HepG2 (cell line): ENCODE results near the gene ZNF23. TPM values are rescaled to one million over a fixed set of nuclear protein-coding genes. Genes with fewer than 3 reads are reported as not detected.

Experiments used
- BRCA1 ChIP-seq: sonication (generic); formaldehyde crosslinking; IDR thresholded peaks from 2 replicates; pipeline ENCODE4 v1.4.0; 2020; ENCODE audit warnings: missing genetic modification reagents
- CBFB ChIP-seq: sonication (generic); formaldehyde crosslinking; IDR thresholded peaks from 2 replicates; pipeline ENCODE4 v1.4.0; 2020; ENCODE audit warnings: missing genetic modification reagents
- CENPX ChIP-seq: sonication (generic); formaldehyde crosslinking; IDR thresholded peaks from 2 replicates; pipeline ENCODE4 v1.9.0; 2021; ENCODE audit warnings: mild to moderate bottlenecking, missing genetic modification reagents, moderate library complexity
- LCORL ChIP-seq, 2 experiments: fragments of 450-650 bp in 1 of 2; sonication (generic) in 1 of 2; formaldehyde crosslinking in 1 of 2; IDR thresholded peaks; 2 replicates each; pipeline versions ENCODE4 v1.5.0 to v1.6.1; 2017 to 2020; ENCODE audit warnings: antibody characterized with exemption in 1 of 2, missing genetic modification reagents in 1 of 2
- NFE2L2 ChIP-seq: fragments of 150-350 bp; IDR thresholded peaks from 2 replicates; pipeline ENCODE4 v1.6.1; 2014; ENCODE audit warnings: low read length
- NKX3-1 ChIP-seq: sonication (generic); formaldehyde crosslinking; IDR thresholded peaks from 2 replicates; pipeline ENCODE4 v1.5.0; 2020; ENCODE audit warnings: missing genetic modification reagents
- NR1H2 ChIP-seq: sonication (generic); formaldehyde crosslinking; IDR thresholded peaks from 2 replicates; pipeline ENCODE4 v1.8.1; 2022; ENCODE audit warnings: low read depth, missing genetic modification reagents, borderline replicate concordance
- PPARG ChIP-seq: conservative IDR thresholded peaks from 2 replicates; pipeline ENCODE4 v1.6.1; 2016; ENCODE audit warnings: missing biosample characterization, missing genetic modification reagents
- RBFOX2 ChIP-seq: fragments of 200-400 bp; formaldehyde crosslinking; IDR thresholded peaks from 2 replicates; pipeline ENCODE4 v1.6.1; 2017; ENCODE audit warnings: low read depth, mild to moderate bottlenecking, low read length
- U2AF1 ChIP-seq: fragments of 200-400 bp; formaldehyde crosslinking; optimal IDR thresholded peaks from 2 replicates; pipeline ENCODE3; 2017; ENCODE audit warnings: mild to moderate bottlenecking, low read depth, low read length
- polyA plus RNA-seq, 8 experiments: library from polyadenylated mRNA; depleted of rRNA in 3 of 8; stranded (reverse) in 7 of 8; unstranded in 1 of 8; fragments of >200 nt; fragmentation: Illumina TruSeq in 4 of 8; extraction: Trizol in 4 of 8; gene quantifications; 2 replicates each; pipeline versions ENCODE4 v1.2.1 to v1.2.3, GENCODE V29; 2011 to 2016; ENCODE audit warnings: low read depth in 4 of 8, missing spikeins in 1 of 8, mixed read lengths in 1 of 8; ENCODE audit not compliant: insufficient read depth in 1 of 8
- total RNA-seq, 5 experiments: library from RNA; depleted of rRNA; stranded (reverse); fragments of >200 nt; fragmentation: Illumina TruSeq; extraction: Trizol; gene quantifications; 2 replicates each; pipeline ENCODE4 v1.2.3, GENCODE V29; 2016; ENCODE audit warnings: low read depth in 1 of 5
- TF ChIP-seq, protein P1 (sequence below): sonication (generic); formaldehyde crosslinking; IDR thresholded peaks from 2 replicates; pipeline ENCODE4 v1.4.0; 2020; ENCODE audit warnings: missing genetic modification reagents
- TF ChIP-seq, protein P2 (sequence below): sonication (generic); formaldehyde crosslinking; IDR thresholded peaks from 2 replicates; pipeline ENCODE4 v1.5.0; 2020; ENCODE audit warnings: mild to moderate bottlenecking, low read depth, missing genetic modification reagents, borderline replicate concordance
- TF ChIP-seq, protein P3 (sequence below): sonication (generic); formaldehyde crosslinking; conservative IDR thresholded peaks from 2 replicates; pipeline ENCODE4 v1.8.0; 2022; ENCODE audit warnings: missing genetic modification reagents
- TF ChIP-seq, protein P4 (sequence below): sonication (generic); formaldehyde crosslinking; IDR thresholded peaks from 2 replicates; pipeline ENCODE4 v1.5.1; 2020; ENCODE audit warnings: missing genetic modification reagents, mild to moderate bottlenecking, borderline replicate concordance
- TF ChIP-seq, protein P5 (sequence below): sonication (generic); formaldehyde crosslinking; IDR thresholded peaks from 2 replicates; pipeline ENCODE4 v1.4.0; 2020; ENCODE audit warnings: mild to moderate bottlenecking, missing genetic modification reagents
- TF ChIP-seq, protein P6 (sequence below): sonication (generic); formaldehyde crosslinking; IDR thresholded peaks from 2 replicates; pipeline ENCODE4 v1.5.0; 2020; ENCODE audit warnings: mild to moderate bottlenecking, missing genetic modification reagents, borderline replicate concordance
- TF ChIP-seq, protein P7 (sequence below): sonication (generic); formaldehyde crosslinking; IDR thresholded peaks from 2 replicates; pipeline ENCODE4 v1.4.0; 2020; ENCODE audit warnings: missing genetic modification reagents

ZNF23 gene
- total and polyA plus RNA-seq, 2 of the 13 experiments (the other 11 are each of a cell fraction or from before 2014, with no cell fraction given): 8.6 to 12.2 TPM

DNA sequence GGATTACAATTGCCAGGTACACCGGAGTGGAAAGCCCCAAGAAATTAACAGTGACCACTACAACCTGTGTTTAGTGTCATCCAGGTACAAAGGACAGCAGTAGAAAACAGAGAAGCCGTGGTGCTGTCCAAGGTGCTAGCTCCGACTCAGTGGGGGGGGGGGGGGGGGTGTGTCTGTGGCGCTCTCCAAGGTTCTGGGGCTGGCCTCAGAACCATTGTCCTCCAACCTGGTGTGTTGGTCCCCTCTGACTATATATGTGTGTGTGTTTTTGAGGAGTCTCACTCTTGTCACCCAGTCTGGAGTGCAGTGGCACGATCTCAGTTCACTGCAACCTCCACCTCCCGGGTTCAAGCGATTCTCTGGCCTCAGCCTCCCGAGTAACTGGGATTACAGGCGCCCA, 5.8 kb upstream of the ZNF23 start (continued):
- TF ChIP-seq, protein P1, sequence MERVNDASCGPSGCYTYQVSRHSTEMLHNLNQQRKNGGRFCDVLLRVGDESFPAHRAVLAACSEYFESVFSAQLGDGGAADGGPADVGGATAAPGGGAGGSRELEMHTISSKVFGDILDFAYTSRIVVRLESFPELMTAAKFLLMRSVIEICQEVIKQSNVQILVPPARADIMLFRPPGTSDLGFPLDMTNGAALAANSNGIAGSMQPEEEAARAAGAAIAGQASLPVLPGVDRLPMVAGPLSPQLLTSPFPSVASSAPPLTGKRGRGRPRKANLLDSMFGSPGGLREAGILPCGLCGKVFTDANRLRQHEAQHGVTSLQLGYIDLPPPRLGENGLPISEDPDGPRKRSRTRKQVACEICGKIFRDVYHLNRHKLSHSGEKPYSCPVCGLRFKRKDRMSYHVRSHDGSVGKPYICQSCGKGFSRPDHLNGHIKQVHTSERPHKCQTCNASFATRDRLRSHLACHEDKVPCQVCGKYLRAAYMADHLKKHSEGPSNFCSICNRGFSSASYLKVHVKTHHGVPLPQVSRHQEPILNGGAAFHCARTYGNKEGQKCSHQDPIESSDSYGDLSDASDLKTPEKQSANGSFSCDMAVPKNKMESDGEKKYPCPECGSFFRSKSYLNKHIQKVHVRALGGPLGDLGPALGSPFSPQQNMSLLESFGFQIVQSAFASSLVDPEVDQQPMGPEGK: peak; percentile 95
- TF ChIP-seq, protein P2, sequence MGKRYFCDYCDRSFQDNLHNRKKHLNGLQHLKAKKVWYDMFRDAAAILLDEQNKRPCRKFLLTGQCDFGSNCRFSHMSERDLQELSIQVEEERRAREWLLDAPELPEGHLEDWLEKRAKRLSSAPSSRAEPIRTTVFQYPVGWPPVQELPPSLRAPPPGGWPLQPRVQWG: no peak
- TF ChIP-seq, protein P3, sequence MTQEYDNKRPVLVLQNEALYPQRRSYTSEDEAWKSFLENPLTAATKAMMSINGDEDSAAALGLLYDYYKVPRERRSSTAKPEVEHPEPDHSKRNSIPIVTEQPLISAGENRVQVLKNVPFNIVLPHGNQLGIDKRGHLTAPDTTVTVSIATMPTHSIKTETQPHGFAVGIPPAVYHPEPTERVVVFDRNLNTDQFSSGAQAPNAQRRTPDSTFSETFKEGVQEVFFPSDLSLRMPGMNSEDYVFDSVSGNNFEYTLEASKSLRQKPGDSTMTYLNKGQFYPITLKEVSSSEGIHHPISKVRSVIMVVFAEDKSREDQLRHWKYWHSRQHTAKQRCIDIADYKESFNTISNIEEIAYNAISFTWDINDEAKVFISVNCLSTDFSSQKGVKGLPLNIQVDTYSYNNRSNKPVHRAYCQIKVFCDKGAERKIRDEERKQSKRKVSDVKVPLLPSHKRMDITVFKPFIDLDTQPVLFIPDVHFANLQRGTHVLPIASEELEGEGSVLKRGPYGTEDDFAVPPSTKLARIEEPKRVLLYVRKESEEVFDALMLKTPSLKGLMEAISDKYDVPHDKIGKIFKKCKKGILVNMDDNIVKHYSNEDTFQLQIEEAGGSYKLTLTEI (CRISPR knock-in tag): no peak
- TF ChIP-seq, protein P4, sequence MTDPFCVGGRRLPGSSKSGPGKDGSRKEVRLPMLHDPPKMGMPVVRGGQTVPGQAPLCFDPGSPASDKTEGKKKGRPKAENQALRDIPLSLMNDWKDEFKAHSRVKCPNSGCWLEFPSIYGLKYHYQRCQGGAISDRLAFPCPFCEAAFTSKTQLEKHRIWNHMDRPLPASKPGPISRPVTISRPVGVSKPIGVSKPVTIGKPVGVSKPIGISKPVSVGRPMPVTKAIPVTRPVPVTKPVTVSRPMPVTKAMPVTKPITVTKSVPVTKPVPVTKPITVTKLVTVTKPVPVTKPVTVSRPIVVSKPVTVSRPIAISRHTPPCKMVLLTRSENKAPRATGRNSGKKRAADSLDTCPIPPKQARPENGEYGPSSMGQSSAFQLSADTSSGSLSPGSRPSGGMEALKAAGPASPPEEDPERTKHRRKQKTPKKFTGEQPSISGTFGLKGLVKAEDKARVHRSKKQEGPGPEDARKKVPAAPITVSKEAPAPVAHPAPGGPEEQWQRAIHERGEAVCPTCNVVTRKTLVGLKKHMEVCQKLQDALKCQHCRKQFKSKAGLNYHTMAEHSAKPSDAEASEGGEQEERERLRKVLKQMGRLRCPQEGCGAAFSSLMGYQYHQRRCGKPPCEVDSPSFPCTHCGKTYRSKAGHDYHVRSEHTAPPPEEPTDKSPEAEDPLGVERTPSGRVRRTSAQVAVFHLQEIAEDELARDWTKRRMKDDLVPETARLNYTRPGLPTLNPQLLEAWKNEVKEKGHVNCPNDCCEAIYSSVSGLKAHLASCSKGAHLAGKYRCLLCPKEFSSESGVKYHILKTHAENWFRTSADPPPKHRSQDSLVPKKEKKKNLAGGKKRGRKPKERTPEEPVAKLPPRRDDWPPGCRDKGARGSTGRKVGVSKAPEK (CRISPR knock-in tag): no peak
- TF ChIP-seq CBFB (no peak), NR1H2 (CRISPR knock-in tag) (peak; percentile 80; the same call in 1 of the 2 replicates), NFE2L2 (no peak), NKX3-1 (CRISPR knock-in tag) (peak; percentile 99), PPARG (CRISPR knock-in tag) (peak; percentile 78), CENPX (CRISPR knock-in tag) (no peak), RBFOX2 (no peak), BRCA1 (peak; percentile 95), U2AF1 (no peak), LCORL (IDR thresholded peaks at IDR 0.05) (no peak), LCORL (CRISPR knock-in tag; IDR thresholded peaks at IDR 0.05) (no peak)
- TF ChIP-seq, protein P5, sequence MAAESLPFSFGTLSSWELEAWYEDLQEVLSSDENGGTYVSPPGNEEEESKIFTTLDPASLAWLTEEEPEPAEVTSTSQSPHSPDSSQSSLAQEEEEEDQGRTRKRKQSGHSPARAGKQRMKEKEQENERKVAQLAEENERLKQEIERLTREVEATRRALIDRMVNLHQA (CRISPR knock-in tag): 0 out of 2 replicates have a peak, but pooled peaks have one; percentile 59
- TF ChIP-seq, protein P6, sequence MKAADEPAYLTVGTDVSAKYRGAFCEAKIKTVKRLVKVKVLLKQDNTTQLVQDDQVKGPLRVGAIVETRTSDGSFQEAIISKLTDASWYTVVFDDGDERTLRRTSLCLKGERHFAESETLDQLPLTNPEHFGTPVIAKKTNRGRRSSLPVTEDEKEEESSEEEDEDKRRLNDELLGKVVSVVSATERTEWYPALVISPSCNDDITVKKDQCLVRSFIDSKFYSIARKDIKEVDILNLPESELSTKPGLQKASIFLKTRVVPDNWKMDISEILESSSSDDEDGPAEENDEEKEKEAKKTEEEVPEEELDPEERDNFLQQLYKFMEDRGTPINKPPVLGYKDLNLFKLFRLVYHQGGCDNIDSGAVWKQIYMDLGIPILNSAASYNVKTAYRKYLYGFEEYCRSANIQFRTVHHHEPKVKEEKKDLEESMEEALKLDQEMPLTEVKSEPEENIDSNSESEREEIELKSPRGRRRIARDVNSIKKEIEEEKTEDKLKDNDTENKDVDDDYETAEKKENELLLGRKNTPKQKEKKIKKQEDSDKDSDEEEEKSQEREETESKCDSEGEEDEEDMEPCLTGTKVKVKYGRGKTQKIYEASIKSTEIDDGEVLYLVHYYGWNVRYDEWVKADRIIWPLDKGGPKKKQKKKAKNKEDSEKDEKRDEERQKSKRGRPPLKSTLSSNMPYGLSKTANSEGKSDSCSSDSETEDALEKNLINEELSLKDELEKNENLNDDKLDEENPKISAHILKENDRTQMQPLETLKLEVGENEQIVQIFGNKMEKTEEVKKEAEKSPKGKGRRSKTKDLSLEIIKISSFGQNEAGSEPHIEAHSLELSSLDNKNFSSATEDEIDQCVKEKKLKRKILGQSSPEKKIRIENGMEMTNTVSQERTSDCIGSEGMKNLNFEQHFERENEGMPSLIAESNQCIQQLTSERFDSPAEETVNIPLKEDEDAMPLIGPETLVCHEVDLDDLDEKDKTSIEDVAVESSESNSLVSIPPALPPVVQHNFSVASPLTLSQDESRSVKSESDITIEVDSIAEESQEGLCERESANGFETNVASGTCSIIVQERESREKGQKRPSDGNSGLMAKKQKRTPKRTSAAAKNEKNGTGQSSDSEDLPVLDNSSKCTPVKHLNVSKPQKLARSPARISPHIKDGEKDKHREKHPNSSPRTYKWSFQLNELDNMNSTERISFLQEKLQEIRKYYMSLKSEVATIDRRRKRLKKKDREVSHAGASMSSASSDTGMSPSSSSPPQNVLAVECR (CRISPR knock-in tag): peak; percentile 83
- TF ChIP-seq, protein P7, sequence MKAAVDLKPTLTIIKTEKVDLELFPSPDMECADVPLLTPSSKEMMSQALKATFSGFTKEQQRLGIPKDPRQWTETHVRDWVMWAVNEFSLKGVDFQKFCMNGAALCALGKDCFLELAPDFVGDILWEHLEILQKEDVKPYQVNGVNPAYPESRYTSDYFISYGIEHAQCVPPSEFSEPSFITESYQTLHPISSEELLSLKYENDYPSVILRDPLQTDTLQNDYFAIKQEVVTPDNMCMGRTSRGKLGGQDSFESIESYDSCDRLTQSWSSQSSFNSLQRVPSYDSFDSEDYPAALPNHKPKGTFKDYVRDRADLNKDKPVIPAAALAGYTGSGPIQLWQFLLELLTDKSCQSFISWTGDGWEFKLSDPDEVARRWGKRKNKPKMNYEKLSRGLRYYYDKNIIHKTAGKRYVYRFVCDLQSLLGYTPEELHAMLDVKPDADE: peak; percentile 96
